ENCODE measurements around the gene RUNX2. TPM values are rescaled to one million over a fixed set of nuclear protein-coding genes. Genes with fewer than 3 reads are reported as not detected.
A peak's percentile ranks its signal among the peaks of the same experiment; 100 is the strongest.

RUNX2 gene
- total and polyA plus RNA-seq, 2 experiments from 2014 or later = 4.4 to 5.2 TPM

DNA sequence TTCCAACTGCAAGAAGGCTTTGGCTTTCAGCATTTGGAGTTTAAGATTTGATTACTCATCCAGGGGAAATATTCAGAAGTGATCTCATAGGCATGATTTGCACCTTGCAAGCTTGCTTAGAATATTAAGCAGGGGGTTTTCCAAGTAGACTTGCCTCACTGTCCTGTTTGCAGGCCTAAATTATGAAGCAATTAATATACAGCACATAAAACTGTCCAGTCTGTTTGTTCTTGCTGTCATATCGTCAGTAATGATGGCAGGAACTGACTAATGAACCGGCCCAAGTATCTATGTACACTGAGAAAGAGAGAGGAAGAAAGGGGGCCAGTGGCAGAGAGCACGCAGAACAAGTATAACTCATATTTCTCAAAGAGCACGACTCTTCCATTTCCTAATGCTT is 262.1 kb downstream of the RUNX2 start:
- no peak overlapping the region for H3K9ac ChIP-seq
- no peaks in the 10 kb centered on the region for H3K79me2 ChIP-seq (ENCODE audit: insufficient read depth)
- peak overlapping the region; percentile 10 for H3K27ac ChIP-seq
- H4K20me1 ChIP-seq (ENCODE audit: insufficient read depth) = no peaks in the 10 kb centered on the region
- no peak overlapping the region for H3K4me3 ChIP-seq
- 22 to 33% methylated on average over 4 of the region's 4 CpGs for WGBS, 2 experiments (ENCODE audit: low coverage in 1 of 2, low lambda C conversion rate in 2 of 2, missing lambda C conversion rate in 2 of 2)
- H3F3A ChIP-seq (ENCODE audit: insufficient read depth) = peaks cover 15% of the 10 kb centered on the region
- H3K9me3 ChIP-seq (ENCODE audit: low read depth) = no peaks in the 10 kb centered on the region
- TF ChIP-seq EZH2 (IDR thresholded peaks at IDR 0.05; ENCODE audit: insufficient read depth, poor library complexity, severe bottlenecking) (no peak), EZH2phosphoT487 (IDR thresholded peaks at IDR 0.05; ENCODE audit: insufficient read depth, low read depth) (no peak)
- no peaks in the 10 kb centered on the region for H3K9me2 ChIP-seq (ENCODE audit: insufficient read depth)
- H3K27me3 ChIP-seq (replicated peaks; ENCODE audit: insufficient read depth) = no peaks in the 10 kb centered on the region
- peak; percentile 75 for DNase-seq
- H3K4me2 ChIP-seq (ENCODE audit: unreplicated experiment) = no peak overlapping the region
- no peaks in the 10 kb centered on the region for H3K36me3 ChIP-seq (ENCODE audit: low read depth)
- peaks cover 21% of the 10 kb centered on the region for H3K4me1 ChIP-seq (ENCODE audit: insufficient read depth)
- in situ Hi-C loops (cut with MboI) = no loop called here
- H2AFZ ChIP-seq = no peak overlapping the region

DNA sequence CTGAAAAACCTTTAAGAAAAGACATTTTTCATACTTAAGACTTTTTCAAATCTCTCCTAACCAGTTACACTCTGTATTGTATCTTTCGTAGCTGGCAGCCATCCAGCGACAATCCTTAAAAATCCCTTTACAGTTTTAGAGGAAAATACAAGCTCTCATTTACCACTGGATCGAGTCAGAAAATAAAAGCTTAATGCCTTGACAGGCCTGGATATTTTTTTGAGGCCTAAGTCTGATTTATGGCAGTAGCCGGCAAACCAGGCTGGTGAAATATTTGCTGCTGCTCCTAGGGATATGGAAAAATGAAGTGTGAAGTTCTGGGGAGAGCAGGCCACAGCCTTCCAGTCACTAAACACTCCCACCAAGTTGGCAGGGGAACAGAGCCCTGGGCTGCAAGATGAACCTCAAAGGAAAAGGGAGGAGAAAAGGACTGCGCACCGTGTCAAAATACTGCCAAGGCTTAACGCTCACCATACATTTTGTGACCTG is 262.6 kb downstream of the RUNX2 start:
- H3K27me3 ChIP-seq (replicated peaks; ENCODE audit: insufficient read depth) = no peaks in the 10 kb centered on the region
- peaks cover 21% of the 10 kb centered on the region for H3K4me1 ChIP-seq (ENCODE audit: insufficient read depth)
- H3F3A ChIP-seq (ENCODE audit: insufficient read depth) = peaks cover 15% of the 10 kb centered on the region
- no peaks in the 10 kb centered on the region for H3K79me2 ChIP-seq (ENCODE audit: insufficient read depth)
- no peaks in the 10 kb centered on the region for H3K36me3 ChIP-seq (ENCODE audit: low read depth)
- 83 to 90% methylated on average over 7 of the region's 7 CpGs for WGBS, 2 experiments (ENCODE audit: low coverage in 1 of 2, low lambda C conversion rate in 2 of 2, missing lambda C conversion rate in 2 of 2)
- H3K27ac ChIP-seq = peak overlapping the region; percentile 10
- H3K9me3 ChIP-seq (ENCODE audit: low read depth) = no peaks in the 10 kb centered on the region
- H2AFZ ChIP-seq = no peak overlapping the region
- no peaks in the 10 kb centered on the region for H3K9me2 ChIP-seq (ENCODE audit: insufficient read depth)
- TF ChIP-seq EZH2 (IDR thresholded peaks at IDR 0.05; ENCODE audit: insufficient read depth, poor library complexity, severe bottlenecking) (no peak), EZH2phosphoT487 (IDR thresholded peaks at IDR 0.05; ENCODE audit: insufficient read depth, low read depth) (no peak)
- in situ Hi-C loops (cut with MboI) = no loop called here
- DNase-seq = no peak
- no peak overlapping the region for H3K4me3 ChIP-seq
- no peak overlapping the region for H3K9ac ChIP-seq
- H3K4me2 ChIP-seq (ENCODE audit: unreplicated experiment) = no peak overlapping the region
- no peaks in the 10 kb centered on the region for H4K20me1 ChIP-seq (ENCODE audit: insufficient read depth)

DNA sequence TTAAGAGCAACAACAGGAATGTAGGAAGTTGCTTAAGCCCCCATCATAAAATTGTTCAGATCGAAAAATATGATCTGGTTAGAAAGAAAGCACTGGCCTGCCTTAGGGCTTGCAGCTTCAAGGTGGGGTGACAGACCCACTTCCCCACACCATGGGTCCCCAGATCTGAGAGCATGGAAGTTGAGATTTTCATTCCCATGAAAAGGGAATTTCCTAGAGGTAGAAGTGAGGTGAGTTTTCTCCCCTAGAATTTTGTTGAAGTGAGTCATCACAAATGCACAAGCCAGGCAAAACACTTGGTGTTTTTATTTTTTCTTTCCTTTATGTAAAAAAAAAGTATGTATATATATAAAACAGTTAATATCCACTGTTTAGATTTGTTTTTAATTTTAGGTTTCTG is 263.2 kb downstream of the RUNX2 start:
- no peaks in the 10 kb centered on the region for H3K9me3 ChIP-seq (ENCODE audit: low read depth)
- H3K79me2 ChIP-seq (ENCODE audit: insufficient read depth) = no peaks in the 10 kb centered on the region
- no peak overlapping the region for H3K4me2 ChIP-seq (ENCODE audit: unreplicated experiment)
- peaks cover 15% of the 10 kb centered on the region for H3F3A ChIP-seq (ENCODE audit: insufficient read depth)
- DNase-seq = peak; percentile 27
- H3K27me3 ChIP-seq (replicated peaks; ENCODE audit: insufficient read depth) = no peaks in the 10 kb centered on the region
- TF ChIP-seq EZH2phosphoT487 (IDR thresholded peaks at IDR 0.05; ENCODE audit: insufficient read depth, low read depth) (no peak), EZH2 (IDR thresholded peaks at IDR 0.05; ENCODE audit: insufficient read depth, poor library complexity, severe bottlenecking) (no peak)
- no peak overlapping the region for H2AFZ ChIP-seq
- H3K9me2 ChIP-seq (ENCODE audit: insufficient read depth) = no peaks in the 10 kb centered on the region
- H3K27ac ChIP-seq = no peak overlapping the region
- 94 to 96% methylated on average over 1 of the region's 1 CpG for WGBS, 2 experiments (ENCODE audit: low coverage in 1 of 2, low lambda C conversion rate in 2 of 2, missing lambda C conversion rate in 2 of 2)
- in situ Hi-C loops (cut with MboI) = no loop called here
- H3K36me3 ChIP-seq (ENCODE audit: low read depth) = no peaks in the 10 kb centered on the region
- H3K4me3 ChIP-seq = no peak overlapping the region
- no peak overlapping the region for H3K9ac ChIP-seq
- H4K20me1 ChIP-seq (ENCODE audit: insufficient read depth) = no peaks in the 10 kb centered on the region
- peaks cover 21% of the 10 kb centered on the region for H3K4me1 ChIP-seq (ENCODE audit: insufficient read depth)

DNA sequence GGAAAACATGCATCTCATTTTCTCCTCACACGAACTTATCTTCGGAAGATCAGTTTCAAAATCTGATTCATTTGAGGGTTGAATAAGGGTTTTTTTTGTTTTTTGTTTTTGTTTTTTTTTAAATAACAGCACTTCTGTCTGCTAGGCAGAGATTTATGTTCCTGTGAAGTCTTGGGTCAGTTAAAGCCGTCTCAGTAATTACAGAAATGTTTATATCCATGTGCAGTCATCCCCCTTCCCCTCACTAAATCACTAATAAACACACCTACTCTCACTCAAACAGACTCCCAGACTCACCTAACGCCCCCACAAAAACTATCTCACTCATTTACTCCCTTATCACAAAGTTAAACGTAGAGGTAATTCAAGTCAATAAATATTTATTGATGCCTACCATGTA is 263.8 kb downstream of the RUNX2 start:
- in situ Hi-C loops (cut with MboI) = no loop called here
- no peaks in the 10 kb centered on the region for H3K79me2 ChIP-seq (ENCODE audit: insufficient read depth)
- H3K9me3 ChIP-seq (ENCODE audit: low read depth) = no peaks in the 10 kb centered on the region
- H3K4me2 ChIP-seq (ENCODE audit: unreplicated experiment) = no peak overlapping the region
- no peaks in the 10 kb centered on the region for H3K36me3 ChIP-seq (ENCODE audit: low read depth)
- no peak overlapping the region for H3K27ac ChIP-seq
- no peaks in the 10 kb centered on the region for H3K9me2 ChIP-seq (ENCODE audit: insufficient read depth)
- no peaks in the 10 kb centered on the region for H3K27me3 ChIP-seq (replicated peaks; ENCODE audit: insufficient read depth)
- peaks cover 15% of the 10 kb centered on the region for H3F3A ChIP-seq (ENCODE audit: insufficient read depth)
- TF ChIP-seq EZH2 (IDR thresholded peaks at IDR 0.05; ENCODE audit: insufficient read depth, poor library complexity, severe bottlenecking) = no peak
- peaks cover 21% of the 10 kb centered on the region for H3K4me1 ChIP-seq (ENCODE audit: insufficient read depth)
- H4K20me1 ChIP-seq (ENCODE audit: insufficient read depth) = no peaks in the 10 kb centered on the region
- H3K9ac ChIP-seq = no peak overlapping the region
- no peak overlapping the region for H3K4me3 ChIP-seq
- no peak overlapping the region for H2AFZ ChIP-seq
- no peak for DNase-seq
- WGBS, 2 experiments (ENCODE audit: low coverage in 1 of 2, low lambda C conversion rate in 2 of 2, missing lambda C conversion rate in 2 of 2) = 89 to 92% methylated on average over 5 of the region's 5 CpGs

DNA sequence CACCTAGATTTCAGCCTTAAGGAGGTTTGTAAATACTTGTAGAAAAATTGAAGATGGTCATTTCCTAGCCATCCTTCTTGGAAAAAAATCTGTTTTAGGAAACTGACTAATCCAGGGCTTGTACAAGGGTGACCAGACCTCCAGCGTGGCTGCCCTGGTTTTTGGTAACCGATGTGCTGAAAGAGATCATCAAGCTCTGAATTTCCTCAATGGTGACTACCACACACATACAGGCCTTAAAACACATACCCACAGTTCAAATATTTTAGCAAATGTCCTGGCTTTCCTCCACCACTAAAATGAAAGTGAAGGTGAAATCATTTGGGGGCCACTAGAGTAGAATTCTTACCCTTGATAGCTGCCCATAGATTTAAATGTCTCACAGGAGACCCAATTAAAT is 264.9 kb downstream of the RUNX2 start:
- in situ Hi-C loops (cut with MboI) = no loop called here
- no peak overlapping the region for H3K27ac ChIP-seq

More for the DNA sequence above, 264.9 kb downstream of the RUNX2 start:
- Histone ChIP-seq H3K4me1 (ENCODE audit: insufficient read depth) (peaks cover 21% of the 10 kb centered on the region), H3K9me2 (ENCODE audit: insufficient read depth) (no peaks in the 10 kb centered on the region), H3K4me3 (no peak overlapping the region), H3K9me3 (ENCODE audit: low read depth) (no peaks in the 10 kb centered on the region), H3K27me3 (replicated peaks; ENCODE audit: insufficient read depth) (no peaks in the 10 kb centered on the region), H3K4me2 (ENCODE audit: unreplicated experiment) (no peak overlapping the region), H3F3A (ENCODE audit: insufficient read depth) (peaks cover 15% of the 10 kb centered on the region), H3K36me3 (ENCODE audit: low read depth) (no peaks in the 10 kb centered on the region), H2AFZ (no peak overlapping the region), H3K79me2 (ENCODE audit: insufficient read depth) (no peaks in the 10 kb centered on the region), H4K20me1 (ENCODE audit: insufficient read depth) (no peaks in the 10 kb centered on the region), H3K9ac (no peak overlapping the region)
- WGBS, 2 experiments (ENCODE audit: low coverage in 1 of 2, low lambda C conversion rate in 2 of 2, missing lambda C conversion rate in 2 of 2) = 80 to 86% methylated on average over 2 of the region's 2 CpGs
- DNase-seq = no peak
- TF ChIP-seq EZH2phosphoT487 (IDR thresholded peaks at IDR 0.05; ENCODE audit: insufficient read depth, low read depth) (no peak), EZH2 (IDR thresholded peaks at IDR 0.05; ENCODE audit: insufficient read depth, poor library complexity, severe bottlenecking) (no peak)
